HG03196 (cell line): ENCODE data around the gene STRAP.
A peak's percentile ranks its signal among the peaks of the same experiment; 100 is the strongest.

Experiments used
- ATAC-seq: cut with Tn5 transposase; IDR thresholded peaks from one replicate; pipeline ENCODE4 v1.9.1; 2021; ENCODE audit not compliant: unreplicated experiment

Gene STRAP, protein sequence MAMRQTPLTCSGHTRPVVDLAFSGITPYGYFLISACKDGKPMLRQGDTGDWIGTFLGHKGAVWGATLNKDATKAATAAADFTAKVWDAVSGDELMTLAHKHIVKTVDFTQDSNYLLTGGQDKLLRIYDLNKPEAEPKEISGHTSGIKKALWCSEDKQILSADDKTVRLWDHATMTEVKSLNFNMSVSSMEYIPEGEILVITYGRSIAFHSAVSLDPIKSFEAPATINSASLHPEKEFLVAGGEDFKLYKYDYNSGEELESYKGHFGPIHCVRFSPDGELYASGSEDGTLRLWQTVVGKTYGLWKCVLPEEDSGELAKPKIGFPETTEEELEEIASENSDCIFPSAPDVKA

DNA sequence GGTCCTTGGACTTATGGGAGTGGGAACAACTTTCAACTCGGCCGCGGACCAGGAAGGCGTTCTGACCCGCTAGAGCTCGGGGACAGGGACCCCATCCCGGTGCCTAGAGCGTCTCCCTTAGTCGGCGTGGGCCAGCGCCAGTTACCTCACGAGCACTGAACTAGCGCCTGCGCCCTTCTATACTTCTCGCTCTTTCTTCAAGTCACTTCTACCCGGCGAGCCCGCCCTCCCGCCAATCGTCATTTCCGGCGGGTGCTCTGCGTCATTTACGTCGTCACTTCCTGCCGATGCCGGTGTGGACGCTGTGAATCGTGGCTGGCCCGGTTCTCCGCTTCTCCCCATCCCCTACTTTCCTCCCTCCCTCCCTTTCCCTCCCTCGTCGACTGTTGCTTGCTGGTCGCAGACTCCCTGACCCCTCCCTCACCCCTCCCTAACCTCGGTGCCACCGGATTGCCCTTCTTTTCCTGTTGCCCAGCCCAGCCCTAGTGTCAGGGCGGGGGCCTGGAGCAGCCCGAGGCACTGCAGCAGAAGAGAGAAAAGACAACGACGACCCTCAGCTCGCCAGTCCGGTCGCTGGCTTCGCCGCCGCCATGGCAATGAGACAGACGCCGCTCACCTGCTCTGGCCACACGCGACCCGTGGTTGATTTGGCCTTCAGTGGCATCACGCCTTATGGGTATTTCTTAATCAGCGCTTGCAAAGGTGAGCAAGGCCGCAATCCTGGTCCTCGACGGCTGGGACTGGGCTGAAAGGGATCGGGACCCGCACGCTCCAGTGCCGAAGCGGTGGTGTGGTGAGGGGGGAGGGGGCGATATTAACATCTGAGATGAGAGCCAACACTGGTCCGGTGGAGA is at the start of gene STRAP:
Gene STRAP, plus strand, starts transcription at position 270 of the 854 bp plus-strand sequence. Its CDS starts 321 bp downstream, at position 591.
- ATAC-seq = peak; percentile 98

DNA sequence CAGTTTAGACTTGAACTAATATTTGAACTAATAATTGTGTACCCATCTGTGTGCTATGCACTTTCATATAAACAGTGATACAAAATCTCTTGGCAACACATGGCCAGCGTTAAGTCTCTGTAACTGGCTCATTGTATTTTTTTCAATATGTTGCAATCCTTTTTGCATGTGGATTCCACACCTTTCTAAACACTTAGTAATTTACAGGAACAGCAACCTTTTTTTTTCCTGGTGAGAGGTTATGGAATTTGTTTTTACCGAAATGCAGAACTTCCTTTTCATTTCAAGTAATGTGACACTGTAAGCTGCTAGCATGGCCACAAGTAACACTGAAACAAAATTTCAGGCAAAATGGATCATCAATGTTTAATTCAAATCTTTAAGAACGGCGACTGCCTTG is 47.6 kb upstream of the STRAP start:
- ATAC-seq = no peak

DNA sequence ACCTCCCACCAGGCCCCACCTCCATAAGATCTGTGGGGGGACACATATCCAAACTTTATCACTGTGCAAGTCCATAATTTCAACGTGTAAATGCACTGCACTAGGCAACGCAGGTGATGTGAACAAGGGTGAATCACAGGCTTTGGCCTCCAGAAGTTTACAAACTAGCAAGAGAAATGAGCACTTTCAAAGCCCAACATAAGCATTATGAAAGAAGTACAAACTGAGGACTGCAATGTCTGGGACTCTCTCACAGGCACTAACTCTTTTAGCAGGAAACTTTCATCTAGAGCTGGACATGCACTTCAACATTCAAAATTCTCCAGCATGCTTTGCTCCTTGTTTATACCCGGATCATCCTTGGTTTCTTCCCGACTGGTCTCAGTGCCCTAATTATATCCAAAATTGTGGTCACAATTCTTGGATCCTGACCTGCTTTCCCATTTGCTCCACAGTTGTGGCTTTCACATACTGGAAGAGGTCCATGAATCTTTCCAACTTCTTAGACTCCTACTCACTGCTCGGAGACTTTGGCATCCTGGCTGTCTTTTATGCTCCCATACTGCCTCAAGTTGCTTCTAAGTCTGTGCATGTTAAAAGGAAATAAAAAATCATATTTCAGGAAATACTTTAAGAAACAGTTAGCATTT is 44.9 kb upstream of the STRAP start:
- ATAC-seq = no peak

DNA sequence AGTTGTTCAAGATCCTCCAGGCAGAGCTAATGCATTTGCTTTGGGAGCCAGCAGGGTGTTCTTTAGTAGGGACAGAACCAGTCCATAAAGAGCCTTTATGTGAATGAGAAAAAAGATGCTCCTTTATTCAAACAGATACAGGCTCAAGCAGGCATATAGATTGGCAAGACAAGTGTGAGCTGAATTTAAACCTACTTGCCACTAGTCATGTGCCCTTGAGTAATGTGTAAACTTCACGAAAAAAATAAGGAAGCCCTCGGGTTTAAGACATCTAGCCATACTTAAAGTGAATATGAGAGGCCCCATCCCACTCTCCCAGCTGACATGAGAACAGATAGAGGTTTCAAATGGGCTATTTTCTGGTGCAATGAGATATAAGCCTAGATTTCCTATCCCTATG is 43.1 kb upstream of the STRAP start:
- no peak for ATAC-seq

DNA sequence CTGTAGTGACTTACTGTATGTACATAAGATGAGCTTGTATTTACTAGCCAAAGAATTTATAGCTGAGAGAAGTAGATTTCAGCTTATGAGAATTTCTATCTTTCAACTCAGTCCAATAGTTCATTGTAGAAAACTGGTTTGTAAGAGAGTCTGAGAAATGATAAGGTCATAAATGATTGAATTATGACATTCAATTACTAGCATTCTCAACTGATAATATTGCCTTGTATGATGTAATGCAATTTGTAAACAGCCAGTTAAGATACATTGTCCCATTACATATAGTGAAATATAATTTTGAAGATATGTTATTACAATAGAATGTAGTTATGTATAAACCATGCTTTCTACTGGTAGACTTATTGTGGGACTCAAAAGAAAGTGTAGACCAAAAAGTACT is 42.5 kb upstream of the STRAP start:
- no peak for ATAC-seq

DNA sequence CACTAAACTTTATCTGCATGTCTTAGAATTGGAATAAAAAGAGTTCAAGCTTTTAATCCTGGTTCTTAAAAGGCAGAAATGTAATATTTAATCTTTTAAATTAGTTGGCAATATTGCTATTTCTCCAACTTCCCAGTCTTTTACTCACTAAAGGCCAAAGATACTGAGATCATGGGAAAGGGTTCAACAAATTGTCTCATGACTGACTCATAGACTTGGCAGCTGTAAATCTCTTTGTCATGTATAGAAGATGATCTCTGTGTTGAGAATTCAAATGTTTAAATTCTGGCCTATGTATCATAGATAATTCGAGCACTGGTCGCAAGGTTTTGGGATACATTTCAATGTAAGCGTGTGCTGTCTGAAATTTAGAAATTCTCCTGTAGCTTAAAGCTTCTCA is 40.1 kb upstream of the STRAP start:
- no peak for ATAC-seq

DNA sequence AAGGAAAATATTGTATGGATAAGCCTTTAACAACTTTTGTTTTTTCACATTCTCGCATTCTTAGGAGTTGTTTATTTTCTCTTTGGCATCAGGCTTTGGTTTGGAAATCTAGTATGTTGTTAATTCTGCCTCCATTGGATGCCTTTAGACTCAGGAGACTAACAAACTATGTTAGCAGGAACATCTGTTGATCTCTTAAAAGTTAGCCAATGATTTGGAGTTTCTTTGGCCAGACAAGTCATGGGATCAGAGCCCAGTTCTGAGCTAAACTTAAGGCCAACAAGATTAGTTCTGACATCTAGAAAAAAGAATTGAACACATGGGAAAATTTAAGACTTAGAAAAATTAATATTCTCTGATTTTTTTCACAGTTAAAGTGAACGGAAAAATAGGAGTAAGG is 35.3 kb upstream of the STRAP start:
- no peak for ATAC-seq

DNA sequence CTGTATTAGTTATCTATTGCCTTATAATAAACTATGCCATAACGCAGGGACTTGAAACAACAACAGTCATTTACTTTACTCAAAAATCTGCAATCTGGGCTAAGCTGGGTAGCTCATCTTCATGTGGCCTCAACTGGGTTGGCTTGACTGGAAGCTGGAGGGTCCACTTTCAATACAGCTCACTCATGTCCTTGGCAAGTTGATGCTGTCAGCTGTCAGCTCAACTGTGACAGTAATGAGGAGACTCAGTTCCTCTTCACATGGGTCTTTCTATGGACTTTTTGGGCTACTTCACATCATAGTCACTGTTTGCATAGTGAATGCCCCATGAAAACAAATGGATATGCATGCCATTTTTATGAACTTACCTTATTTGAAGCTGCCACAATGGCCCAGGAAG is 33.6 kb upstream of the STRAP start:
- no peak for ATAC-seq

DNA sequence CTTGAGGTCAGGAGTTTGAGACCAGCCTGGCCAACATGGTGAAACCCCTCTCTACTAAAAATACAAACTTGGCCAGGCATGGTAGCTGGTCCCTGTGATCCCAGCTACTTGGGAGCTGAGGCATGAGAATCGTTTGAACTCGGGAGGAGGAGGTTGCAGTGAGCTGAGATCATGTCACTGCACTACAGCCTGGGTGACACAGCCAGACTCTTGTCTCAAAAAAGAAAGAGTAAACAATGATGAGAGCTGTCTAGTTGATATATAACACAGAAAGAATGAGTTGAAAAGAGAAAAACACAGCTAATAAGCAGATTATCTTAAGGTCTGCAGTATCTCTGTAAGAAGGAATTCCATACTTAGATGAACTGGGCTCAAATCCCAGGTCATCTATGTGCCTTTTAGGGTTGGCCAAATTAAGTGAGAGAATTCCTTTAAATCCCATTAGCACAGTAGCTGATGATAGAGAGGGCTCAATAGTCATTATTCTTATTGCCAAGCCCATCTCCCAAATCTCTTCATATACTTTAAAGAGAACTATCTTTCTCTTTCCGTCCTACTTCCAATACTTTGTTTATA is 31.1 kb upstream of the STRAP start:
- no peak for ATAC-seq

DNA sequence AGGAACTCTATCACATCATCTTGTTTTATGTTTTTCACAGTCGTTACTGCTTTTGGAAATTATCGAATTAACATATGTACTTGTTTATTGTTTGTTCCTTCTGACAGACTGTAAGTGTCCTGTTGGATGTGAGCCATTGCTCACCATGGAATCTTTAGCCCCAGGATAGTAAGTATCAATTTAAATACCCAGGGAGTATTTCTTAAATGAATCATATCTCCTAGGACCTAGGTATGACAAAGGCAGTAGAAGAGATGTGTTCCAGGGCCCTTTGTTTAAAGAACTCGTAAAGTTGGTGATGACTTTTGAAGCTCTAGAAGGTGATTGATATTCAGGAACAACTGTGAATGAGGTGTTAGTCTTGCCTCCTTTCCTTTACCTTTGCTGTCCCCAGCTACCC is 30.3 kb upstream of the STRAP start:
- no peak for ATAC-seq

DNA sequence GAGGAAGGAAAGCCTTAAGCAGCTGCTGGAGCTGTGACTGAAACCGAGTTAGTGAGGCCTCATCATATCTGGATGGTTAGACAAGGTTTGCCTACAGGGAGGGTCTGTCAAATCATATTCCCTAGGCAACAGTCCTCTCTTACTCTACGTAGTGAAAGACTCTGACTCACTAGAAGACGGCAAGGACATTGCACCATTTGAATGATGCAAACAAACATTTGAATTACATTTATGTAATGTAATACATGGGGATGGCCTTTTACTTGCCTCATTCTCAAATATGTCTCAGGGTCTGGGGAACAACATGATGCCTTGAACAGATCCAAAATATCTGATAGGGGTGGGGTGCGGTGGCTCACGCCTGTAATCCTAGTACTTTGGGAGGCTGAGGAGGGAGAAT is 29.8 kb upstream of the STRAP start:
- ATAC-seq = no peak

DNA sequence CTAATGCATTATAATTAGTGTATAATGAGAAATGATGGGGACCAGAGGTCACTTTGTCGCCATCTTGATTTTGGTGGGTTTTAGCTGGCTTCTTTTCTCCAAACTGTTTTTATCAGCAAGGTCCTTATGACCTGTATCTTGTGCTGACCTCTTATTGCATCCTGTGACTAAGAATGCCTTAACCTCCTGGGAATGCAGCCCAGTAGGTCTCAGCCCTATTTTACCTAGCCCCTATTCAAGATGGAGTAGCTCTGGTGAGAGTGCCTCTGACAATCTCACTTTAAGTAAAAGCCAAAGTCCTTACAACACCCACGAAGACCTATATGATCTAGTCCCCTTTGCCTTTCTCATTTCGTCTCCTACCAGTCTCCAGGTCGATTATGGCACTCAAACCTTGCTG is 28.3 kb upstream of the STRAP start:
- no peak for ATAC-seq

DNA sequence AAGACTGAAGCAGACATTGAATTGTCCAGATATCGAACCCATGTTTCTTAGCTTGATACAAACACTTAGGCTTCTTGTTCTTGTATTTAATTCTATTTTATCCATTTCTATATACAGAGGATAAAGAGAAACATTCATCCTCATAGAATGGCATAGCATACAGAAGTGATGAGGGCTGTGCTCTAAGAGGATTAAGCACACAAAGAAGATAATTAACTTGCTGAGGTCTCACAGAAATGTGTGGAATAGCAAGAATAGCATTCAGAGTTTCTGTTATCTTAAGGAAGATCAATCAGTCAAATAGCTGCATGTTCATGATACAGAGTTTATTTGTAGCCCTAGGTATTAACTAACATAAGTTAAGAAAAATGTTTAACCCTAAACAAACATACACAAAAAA is 27.3 kb upstream of the STRAP start:
- ATAC-seq = no peak

DNA sequence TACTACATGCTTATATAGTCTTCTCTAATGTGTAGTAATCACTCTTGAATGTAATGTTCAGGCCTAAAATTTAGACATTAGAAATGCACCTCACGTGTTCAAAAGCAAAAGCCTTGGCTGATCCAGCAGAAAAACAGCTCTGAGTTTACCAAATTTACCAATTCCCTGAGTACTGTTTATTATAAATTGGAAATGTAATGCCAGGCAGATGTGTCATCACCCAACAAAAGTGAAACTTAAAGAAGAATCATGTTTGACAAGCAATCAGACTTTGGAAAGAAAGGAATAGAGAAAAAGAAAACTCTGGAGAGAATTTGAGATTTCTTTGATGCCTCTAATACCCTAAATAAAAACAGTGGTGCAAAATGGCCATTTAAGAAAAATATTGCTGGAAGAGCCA is 26.5 kb upstream of the STRAP start:
- ATAC-seq = no peak

DNA sequence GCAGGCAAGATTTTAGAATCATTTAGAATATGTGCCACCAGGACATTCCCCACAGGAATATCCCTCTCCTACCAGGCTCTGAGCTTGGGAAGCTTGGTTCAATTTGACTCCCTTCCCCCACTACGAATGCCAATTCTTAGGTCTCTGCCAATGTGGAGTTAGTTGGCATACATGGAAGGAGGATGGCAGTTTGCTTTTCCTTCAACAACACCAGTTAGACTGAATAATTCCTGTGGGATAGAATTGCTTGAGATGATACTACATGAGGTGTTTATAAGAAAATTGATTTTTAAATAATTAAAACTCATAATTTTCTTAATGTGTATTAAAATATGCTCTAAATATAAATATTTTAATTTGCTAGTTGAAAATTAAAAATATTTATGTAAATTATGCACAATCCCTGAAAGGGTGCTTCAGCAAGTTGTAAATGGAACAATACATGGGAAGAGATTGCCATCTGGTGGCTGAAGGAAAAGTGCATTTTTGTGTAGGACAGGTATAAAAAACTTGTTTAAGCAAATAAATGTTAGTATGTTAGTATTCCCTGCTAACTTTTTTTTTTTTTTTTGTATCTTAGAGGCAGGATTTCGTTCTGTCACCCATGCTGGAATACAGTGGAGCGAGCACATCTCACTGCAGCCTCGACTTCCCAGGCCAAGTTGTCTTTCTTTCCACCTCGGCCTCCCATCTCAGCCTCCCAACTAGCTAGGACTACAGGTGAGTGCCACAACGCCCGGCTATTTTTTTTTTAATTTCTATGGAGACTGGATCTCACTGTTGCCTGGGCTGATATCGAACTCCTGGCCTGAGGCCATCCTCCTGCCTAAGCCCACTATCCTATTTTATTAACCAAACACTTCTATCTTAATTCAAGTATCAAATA is 25.8 kb upstream of the STRAP start:
- ATAC-seq = no peak

DNA sequence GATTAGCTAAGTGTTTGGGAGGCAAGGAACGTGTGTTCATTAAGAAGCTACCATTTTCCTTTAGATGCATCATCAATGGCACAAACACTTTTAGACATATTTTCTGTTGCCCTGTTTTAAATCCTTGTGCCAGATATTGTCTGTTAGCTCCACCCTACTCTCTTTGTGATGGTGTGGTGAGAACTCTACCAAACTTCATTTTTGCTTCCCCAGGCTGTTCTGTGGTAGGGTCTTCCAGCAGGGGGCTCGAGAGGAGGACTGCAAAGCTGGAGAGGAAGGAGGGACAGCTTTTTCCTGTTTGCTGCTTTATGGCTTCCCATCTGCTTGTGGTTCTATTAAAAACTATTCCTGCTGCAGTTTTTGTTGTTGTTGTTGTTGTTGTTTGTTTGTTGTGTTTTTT is 23.8 kb upstream of the STRAP start:
- ATAC-seq = no peak

DNA sequence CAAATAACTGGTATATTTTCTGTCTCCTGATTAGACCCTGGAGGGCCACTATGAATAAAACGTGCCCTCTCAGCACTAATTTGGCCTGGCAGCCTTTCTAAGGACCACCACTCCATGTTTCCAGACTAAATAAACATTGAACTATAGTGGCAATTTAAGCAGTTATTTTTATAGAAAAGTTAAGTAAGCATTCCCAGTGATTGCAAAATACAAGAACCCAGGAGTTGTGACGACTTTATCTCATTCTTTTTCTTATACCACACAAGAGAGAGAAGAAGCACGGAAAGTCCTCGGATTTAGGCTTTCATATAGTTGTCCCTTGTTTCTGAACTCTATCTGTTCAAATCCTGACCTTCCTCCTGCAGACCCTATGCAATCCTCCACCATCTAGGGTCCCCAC is 23.1 kb upstream of the STRAP start:
- no peak for ATAC-seq

DNA sequence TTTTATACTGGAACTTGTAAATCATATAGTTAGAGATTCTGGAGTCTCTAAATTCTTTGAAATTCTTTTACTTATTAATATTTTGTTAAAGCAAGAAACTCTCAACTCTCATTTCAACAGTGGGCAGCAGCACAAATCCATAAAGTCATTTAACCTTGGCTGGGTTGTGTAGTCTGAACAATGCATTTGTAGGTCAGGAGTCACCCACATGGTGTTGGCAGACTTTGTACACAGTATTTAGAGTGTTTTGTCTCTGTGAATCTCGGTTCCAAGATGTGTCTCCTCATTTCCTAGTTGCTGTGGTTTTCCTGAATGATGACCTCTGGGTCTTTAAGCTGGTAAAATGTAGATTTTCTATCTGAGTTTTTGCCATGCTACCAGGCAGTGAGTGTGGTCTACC is 20.8 kb upstream of the STRAP start:
- ATAC-seq = no peak

DNA sequence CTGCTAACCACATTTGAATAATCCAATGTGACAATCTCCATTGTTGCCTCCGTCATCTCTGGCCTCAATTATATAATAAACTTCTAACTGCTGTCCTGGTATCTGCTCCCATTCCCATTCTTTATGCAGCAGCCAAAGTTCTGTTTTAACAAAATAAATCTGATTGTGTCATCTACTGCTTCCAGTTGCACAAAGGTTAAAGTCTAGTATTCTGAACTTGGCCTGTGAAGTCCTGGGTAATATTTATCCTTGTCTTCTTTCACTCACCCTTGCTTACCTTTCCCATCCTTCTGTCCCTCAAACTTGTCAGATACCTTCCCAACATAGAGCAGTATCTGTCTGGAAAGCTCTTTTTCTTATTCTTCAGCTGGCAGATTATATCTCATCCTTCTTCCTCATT is 19.3 kb upstream of the STRAP start:
- ATAC-seq = no peak

DNA sequence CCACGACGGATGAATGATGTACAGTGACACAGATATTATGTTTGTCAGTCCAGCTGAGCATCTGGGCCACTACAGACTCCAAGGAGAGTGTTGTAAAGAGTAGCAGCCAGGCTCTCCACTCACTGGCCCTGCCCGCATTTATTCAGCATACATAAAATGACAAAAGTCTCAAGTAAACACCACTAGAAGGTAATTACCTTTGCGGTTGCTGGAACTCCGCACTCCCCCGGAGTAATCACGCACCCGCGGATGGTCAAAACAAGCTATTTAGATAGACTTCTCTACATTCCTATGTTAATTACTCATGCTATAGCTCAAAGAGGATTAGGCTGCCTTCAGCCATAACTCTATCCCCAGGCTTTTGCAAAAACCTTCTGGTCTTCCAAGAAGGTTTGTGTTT is 18.8 kb upstream of the STRAP start:
- no peak for ATAC-seq

DNA sequence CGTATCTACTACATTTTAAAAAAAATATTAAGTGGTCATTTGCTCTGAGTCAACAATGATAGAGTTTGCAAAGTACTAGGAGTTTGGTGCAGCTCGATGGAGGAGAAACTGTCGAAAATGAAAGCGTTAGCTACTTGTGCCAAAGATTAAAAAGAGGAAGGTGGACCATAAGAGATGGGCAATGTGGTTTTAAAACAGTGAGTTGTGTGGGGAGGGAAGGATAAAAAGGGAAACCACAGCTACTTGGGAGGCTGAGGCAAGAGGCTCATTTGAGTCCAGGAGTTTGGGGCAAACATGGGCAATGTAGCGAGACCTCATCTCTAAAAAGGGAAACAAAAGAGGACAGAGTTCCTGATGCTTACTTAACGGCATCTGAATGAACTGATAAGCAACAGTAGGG is 18.2 kb upstream of the STRAP start:
- peak; percentile 86 for ATAC-seq
